HCT116 (cell line): ENCODE results near the gene GUCY2D. TPM values are rescaled to one million over a fixed set of nuclear protein-coding genes. Genes with fewer than 3 reads are reported as not detected.

ENCODE experiments used
- ATAC-seq: fragments of 200-7000 bp; cut with Tn5 transposase; 2 replicates; pipeline ENCODE4 v1.9.1; 2020; ENCODE audit warnings: mild to moderate bottlenecking, moderate library complexity
- BruUV-seq: library from RNA; stranded (reverse); fragments of 400-500 nt; replicated peaks from 2 replicates; lab custom pipeline; 2021; lab: Mats Ljungman, UMichigan
- CTCF ChIA-PET: fragments of 300-600 bp; sonication (Branson Sonifier 250); formaldehyde crosslinking; loops from one replicate; lab custom pipeline; 2021; ENCODE audit warnings: antibody characterized with exemption; lab: Charles Lee
- POLR2A ChIA-PET: fragments of 300-600, 350-600 bp; sonication (Branson Sonifier 250); formaldehyde crosslinking; loops from one replicate; lab custom pipeline; 2021; ENCODE audit warnings: antibody characterized with exemption; lab: Charles Lee
- RAD21 ChIA-PET, 2 experiments: fragments of 300-600 bp; sonication (Branson Sonifier 250); formaldehyde crosslinking; loops; one replicate each; lab custom pipeline; 2023; ENCODE audit warnings: low total read pairs in 2 of 2; ENCODE audit not compliant: uncharacterized antibody in 2 of 2, unreplicated experiment in 2 of 2, low non-redundant PET in 1 of 2; lab: Charles Lee
- DNase-seq: peaks from one replicate; pipeline ENCODE4 v3.0.0-alpha.2; 2010; ENCODE audit warnings: low read depth, low spot score
- H2AFZ ChIP-seq: fragments of 200-600 bp; shearing (Covaris generic), sonication (generic); 2 replicates; pipeline ENCODE4 v1.6.1; 2017; ENCODE audit warnings: low read depth, mixed run types, mixed read lengths, antibody characterized with exemption, low read length; ENCODE audit not compliant: poor library complexity, severe bottlenecking
- H3K27ac ChIP-seq: 2 replicates; pipeline ENCODE4 v1.5.1; 2012; ENCODE audit warnings: low read depth, low read length
- H3K27me3 ChIP-seq: fragments of 200-600 bp; sonication (generic); 2 replicates; pipeline ENCODE4 v1.6.1; 2016; ENCODE audit warnings: mixed run types, low read length, mixed read lengths; ENCODE audit not compliant: insufficient read depth
- H3K36me3 ChIP-seq, 2 experiments: fragments of 200-500 bp in 1 of 2; fragments of 200-600 bp in 1 of 2; sonication (Bioruptor generic) in 1 of 2; sonication (generic) in 1 of 2; 2 replicates each; pipeline versions ENCODE4 v1.5.1 to v1.6.1; 2014 to 2016; ENCODE audit warnings: low read length in 2 of 2, inconsistent platforms in 1 of 2, mixed read lengths in 1 of 2, mixed run types in 1 of 2; ENCODE audit not compliant: insufficient read depth in 2 of 2, control insufficient read depth in 1 of 2
- H3K4me1 ChIP-seq, 2 experiments: fragments of 200-600 bp in 1 of 2; sonication (generic) in 1 of 2; 2 replicates each; pipeline versions ENCODE4 v1.5.1 to v1.6.1; 2012 to 2017; ENCODE audit warnings: low read length in 2 of 2, inconsistent platforms in 1 of 2, mild to moderate bottlenecking in 1 of 2, mixed read lengths in 1 of 2, mixed run types in 1 of 2, moderate library complexity in 1 of 2; ENCODE audit not compliant: insufficient read depth in 2 of 2, control insufficient read depth in 1 of 2
- H3K4me2 ChIP-seq: fragments of 200-600 bp; sonication (generic); 2 replicates; pipeline ENCODE4 v1.6.1; 2017; ENCODE audit warnings: mixed run types, low read length, mixed read lengths
- H3K4me3 ChIP-seq, 2 experiments: fragments of 200-600 bp in 1 of 2; sonication (generic) in 1 of 2; replicated peaks in 1 of 2; 2 replicates each; pipeline ENCODE4 v1.5.1; 2011 to 2016; ENCODE audit warnings: low read length in 2 of 2, control low read depth in 1 of 2, low read depth in 1 of 2, mild to moderate bottlenecking in 1 of 2, mixed read lengths in 1 of 2, mixed run types in 1 of 2
- H3K79me2 ChIP-seq: fragments of 200-600 bp; sonication (generic); 2 replicates; pipeline ENCODE4 v1.6.1; 2017; ENCODE audit warnings: mild to moderate bottlenecking, mixed run types, low read length, moderate library complexity, mixed read lengths; ENCODE audit not compliant: insufficient read depth
- H3K9ac ChIP-seq: fragments of 200-600 bp; sonication (generic); 2 replicates; pipeline ENCODE4 v1.6.1; 2016; ENCODE audit warnings: low read length, mixed read lengths
- H3K9me2 ChIP-seq: fragments of 200-600 bp; sonication (generic), shearing (Covaris generic); 2 replicates; pipeline ENCODE4 v1.6.1; 2017; ENCODE audit warnings: mixed run types, mild to moderate bottlenecking, moderate library complexity; ENCODE audit not compliant: insufficient read depth
- H3K9me3 ChIP-seq, 2 experiments: fragments of 200-500 bp in 1 of 2; fragments of 200-600 bp in 1 of 2; sonication (Bioruptor generic) in 1 of 2; sonication (generic) in 1 of 2; 2 replicates each; pipeline ENCODE4 v1.6.1; 2014 to 2017; ENCODE audit warnings: low read length in 2 of 2, mixed read lengths in 2 of 2, inconsistent platforms in 1 of 2, low read depth in 1 of 2, mild to moderate bottlenecking in 1 of 2, mixed run types in 1 of 2, moderate library complexity in 1 of 2; ENCODE audit not compliant: control insufficient read depth in 1 of 2, insufficient read depth in 1 of 2
- H4K20me1 ChIP-seq: fragments of 200-600 bp; sonication (generic), shearing (Covaris generic); 2 replicates; pipeline ENCODE4 v1.6.1; 2017; ENCODE audit warnings: mixed run types, mild to moderate bottlenecking, moderate library complexity; ENCODE audit not compliant: insufficient read depth
- CBX3 ChIP-seq: IDR thresholded peaks from 2 replicates; pipeline ENCODE4 v1.6.1; 2012; ENCODE audit warnings: low read depth
- CEBPB ChIP-seq: IDR thresholded peaks from 2 replicates; pipeline ENCODE4 v1.6.1; 2012; ENCODE audit warnings: low read depth
- EGR1 ChIP-seq: IDR thresholded peaks from 2 replicates; pipeline ENCODE4 v1.6.1; 2012; ENCODE audit warnings: low read depth
- ELF1 ChIP-seq: IDR thresholded peaks from 2 replicates; pipeline ENCODE4 v1.6.1; 2012; ENCODE audit warnings: low read depth, borderline replicate concordance
- EZH2 ChIP-seq: fragments of 200-600 bp; sonication (generic); IDR thresholded peaks from 2 replicates; pipeline ENCODE4 v1.6.1; 2017; ENCODE audit warnings: antibody characterized with exemption, mixed run types
- FOSL1 ChIP-seq: IDR thresholded peaks from 2 replicates; pipeline ENCODE4 v1.6.1; 2012; ENCODE audit warnings: low read depth
- JUND ChIP-seq: IDR thresholded peaks from 2 replicates; pipeline ENCODE4 v1.6.1; 2012
- POLR2A ChIP-seq: IDR thresholded peaks from 2 replicates; pipeline ENCODE4 v1.7.0; 2011; ENCODE audit warnings: borderline replicate concordance; ENCODE audit not compliant: insufficient read depth, insufficient read length; ENCODE audit errors: extremely low read depth
- POLR2AphosphoS5 ChIP-seq: IDR thresholded peaks from 2 replicates; pipeline ENCODE4 v1.6.1; 2011; ENCODE audit warnings: mild to moderate bottlenecking, low read depth, low read length, moderate library complexity
- RAD21 ChIP-seq: IDR thresholded peaks from 2 replicates; pipeline ENCODE4 v1.6.1; 2012; ENCODE audit warnings: low read depth, mild to moderate bottlenecking
- SIN3A ChIP-seq: IDR thresholded peaks from 2 replicates; pipeline ENCODE4 v1.6.1; 2012; ENCODE audit warnings: low read depth
- SP1 ChIP-seq: IDR thresholded peaks from 2 replicates; pipeline ENCODE4 v1.6.1; 2012; ENCODE audit warnings: low read depth
- SRF ChIP-seq: IDR thresholded peaks from 2 replicates; pipeline ENCODE4 v1.6.1; 2012; ENCODE audit warnings: low read depth
- TCF7L2 ChIP-seq: IDR thresholded peaks from 2 replicates; pipeline ENCODE4 v1.7.0; 2011; ENCODE audit warnings: borderline replicate concordance, inconsistent platforms; ENCODE audit not compliant: insufficient read depth, insufficient read length; ENCODE audit errors: extremely low read depth
- ZFX ChIP-seq: fragments of 450-650 bp; IDR thresholded peaks from 2 replicates; pipeline ENCODE4 v1.6.1; 2017
- intact Hi-C: fragments of 100-400 bp; cut with micrococcal nuclease; formaldehyde crosslinking; loops from 2 replicates; pipeline ENCODE4 v1.10.0; 2022
- total RNA-seq: library from RNA; stranded (reverse); gene quantifications from one replicate; pipeline ENCODE4 v1.2.1, GENCODE V29; 2021; ENCODE audit not compliant: unreplicated experiment
- TF ChIP-seq, protein P1 (sequence below), 3 experiments: fragments of 200-600 bp in 1 of 3; sonication (generic) in 1 of 3; IDR thresholded peaks in 2 of 3; conservative IDR thresholded peaks in 1 of 3; 2 replicates each; pipeline ENCODE4 v1.5.1; 2012 to 2017; ENCODE audit warnings: low read depth in 2 of 3, low read length in 2 of 3, antibody characterized with exemption in 1 of 3, borderline replicate concordance in 1 of 3, control low read depth in 1 of 3, mild to moderate bottlenecking in 1 of 3, mixed read lengths in 1 of 3, mixed run types in 1 of 3, moderate library complexity in 1 of 3; ENCODE audit not compliant: insufficient read depth in 1 of 3
- TF ChIP-seq, protein P2 (sequence below): IDR thresholded peaks from 2 replicates; pipeline ENCODE4 v1.6.1; 2012
- TF ChIP-seq, protein P3 (sequence below): IDR thresholded peaks from 2 replicates; pipeline ENCODE4 v1.6.1; 2012; ENCODE audit warnings: low read depth

Gene GUCY2D
- total RNA-seq, 1 experiment from 2014 or later: 1.4 TPM

DNA sequence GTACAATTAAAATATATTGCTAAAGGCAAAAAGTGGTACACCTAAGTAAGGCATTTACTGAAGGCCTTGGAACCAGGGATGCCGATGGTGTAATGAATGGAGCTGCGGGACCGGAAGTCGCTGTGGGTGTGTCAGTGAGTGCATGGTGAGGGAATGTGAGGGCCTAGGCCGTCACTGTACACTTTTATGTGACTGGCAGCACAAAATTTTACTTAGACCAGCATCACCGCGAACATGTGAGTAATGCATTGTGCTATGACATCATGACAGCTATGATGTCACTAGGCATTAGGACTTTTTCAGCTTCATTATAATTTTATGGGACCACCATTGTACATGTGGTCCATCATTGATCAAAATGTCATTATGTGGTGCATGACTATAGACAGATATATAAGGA is 51.2 kb downstream of the GUCY2D start:
- ChIA-PET POLR2A (no interaction called here), CTCF (no interaction called here), RAD21 (no interaction called here)
- H3K9ac ChIP-seq: no peak overlapping the region
- H3K27me3 ChIP-seq: no peaks in the 10 kb centered on the region
- ATAC-seq (no peak), DNase-seq (no peak)
- no peak overlapping the region for H2AFZ ChIP-seq
- no peaks in the 10 kb centered on the region for H3K36me3 ChIP-seq
- H3K9me3 ChIP-seq: no peaks in the 10 kb centered on the region
- H4K20me1 ChIP-seq: no peaks in the 10 kb centered on the region
- H3K27ac ChIP-seq: no peak overlapping the region
- no peak overlapping the region for H3K4me2 ChIP-seq
- no peaks in the 10 kb centered on the region for H3K79me2 ChIP-seq
- TF ChIP-seq EGR1 (no peak), SP1 (no peak), POLR2A (no peak), SIN3A (no peak), SRF (no peak), FOSL1 (no peak), JUND (no peak), TCF7L2 (no peak), CBX3 (no peak), RAD21 (no peak), ZFX (no peak), ELF1 (no peak), CEBPB (no peak), POLR2AphosphoS5 (no peak), EZH2 (no peak)
- TF ChIP-seq, protein P1, sequence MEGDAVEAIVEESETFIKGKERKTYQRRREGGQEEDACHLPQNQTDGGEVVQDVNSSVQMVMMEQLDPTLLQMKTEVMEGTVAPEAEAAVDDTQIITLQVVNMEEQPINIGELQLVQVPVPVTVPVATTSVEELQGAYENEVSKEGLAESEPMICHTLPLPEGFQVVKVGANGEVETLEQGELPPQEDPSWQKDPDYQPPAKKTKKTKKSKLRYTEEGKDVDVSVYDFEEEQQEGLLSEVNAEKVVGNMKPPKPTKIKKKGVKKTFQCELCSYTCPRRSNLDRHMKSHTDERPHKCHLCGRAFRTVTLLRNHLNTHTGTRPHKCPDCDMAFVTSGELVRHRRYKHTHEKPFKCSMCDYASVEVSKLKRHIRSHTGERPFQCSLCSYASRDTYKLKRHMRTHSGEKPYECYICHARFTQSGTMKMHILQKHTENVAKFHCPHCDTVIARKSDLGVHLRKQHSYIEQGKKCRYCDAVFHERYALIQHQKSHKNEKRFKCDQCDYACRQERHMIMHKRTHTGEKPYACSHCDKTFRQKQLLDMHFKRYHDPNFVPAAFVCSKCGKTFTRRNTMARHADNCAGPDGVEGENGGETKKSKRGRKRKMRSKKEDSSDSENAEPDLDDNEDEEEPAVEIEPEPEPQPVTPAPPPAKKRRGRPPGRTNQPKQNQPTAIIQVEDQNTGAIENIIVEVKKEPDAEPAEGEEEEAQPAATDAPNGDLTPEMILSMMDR (IDR thresholded peaks at IDR 0.05 in 2 of 3, conservative IDR thresholded peaks at IDR 0.05 in 1 of 3; ENCODE audit: borderline replicate concordance in 1 of 3, insufficient read depth in 1 of 3, low read depth in 2 of 3, low read length in 2 of 3): no peak
- TF ChIP-seq, protein P2, sequence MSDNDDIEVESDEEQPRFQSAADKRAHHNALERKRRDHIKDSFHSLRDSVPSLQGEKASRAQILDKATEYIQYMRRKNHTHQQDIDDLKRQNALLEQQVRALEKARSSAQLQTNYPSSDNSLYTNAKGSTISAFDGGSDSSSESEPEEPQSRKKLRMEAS: no peak
- TF ChIP-seq, protein P3, sequence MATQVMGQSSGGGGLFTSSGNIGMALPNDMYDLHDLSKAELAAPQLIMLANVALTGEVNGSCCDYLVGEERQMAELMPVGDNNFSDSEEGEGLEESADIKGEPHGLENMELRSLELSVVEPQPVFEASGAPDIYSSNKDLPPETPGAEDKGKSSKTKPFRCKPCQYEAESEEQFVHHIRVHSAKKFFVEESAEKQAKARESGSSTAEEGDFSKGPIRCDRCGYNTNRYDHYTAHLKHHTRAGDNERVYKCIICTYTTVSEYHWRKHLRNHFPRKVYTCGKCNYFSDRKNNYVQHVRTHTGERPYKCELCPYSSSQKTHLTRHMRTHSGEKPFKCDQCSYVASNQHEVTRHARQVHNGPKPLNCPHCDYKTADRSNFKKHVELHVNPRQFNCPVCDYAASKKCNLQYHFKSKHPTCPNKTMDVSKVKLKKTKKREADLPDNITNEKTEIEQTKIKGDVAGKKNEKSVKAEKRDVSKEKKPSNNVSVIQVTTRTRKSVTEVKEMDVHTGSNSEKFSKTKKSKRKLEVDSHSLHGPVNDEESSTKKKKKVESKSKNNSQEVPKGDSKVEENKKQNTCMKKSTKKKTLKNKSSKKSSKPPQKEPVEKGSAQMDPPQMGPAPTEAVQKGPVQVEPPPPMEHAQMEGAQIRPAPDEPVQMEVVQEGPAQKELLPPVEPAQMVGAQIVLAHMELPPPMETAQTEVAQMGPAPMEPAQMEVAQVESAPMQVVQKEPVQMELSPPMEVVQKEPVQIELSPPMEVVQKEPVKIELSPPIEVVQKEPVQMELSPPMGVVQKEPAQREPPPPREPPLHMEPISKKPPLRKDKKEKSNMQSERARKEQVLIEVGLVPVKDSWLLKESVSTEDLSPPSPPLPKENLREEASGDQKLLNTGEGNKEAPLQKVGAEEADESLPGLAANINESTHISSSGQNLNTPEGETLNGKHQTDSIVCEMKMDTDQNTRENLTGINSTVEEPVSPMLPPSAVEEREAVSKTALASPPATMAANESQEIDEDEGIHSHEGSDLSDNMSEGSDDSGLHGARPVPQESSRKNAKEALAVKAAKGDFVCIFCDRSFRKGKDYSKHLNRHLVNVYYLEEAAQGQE: no peak
- intact Hi-C loops: no loop called here
- H3K4me3 ChIP-seq: no peak overlapping the region
- BruUV-seq: no TSS peak
- H3K4me1 ChIP-seq: peaks cover 0 to 11% of the 10 kb centered on the region in 2 experiments; a peak in 3 of 4 replicates
- H3K9me2 ChIP-seq: no peaks in the 10 kb centered on the region
